GM19324 (cell line): ENCODE results near the gene ID2.

Source experiments
- ATAC-seq: cut with Tn5 transposase; IDR thresholded peaks from one replicate; pipeline ENCODE4 v1.9.1; 2021; ENCODE audit warnings: mild to moderate bottlenecking, moderate library complexity; ENCODE audit not compliant: unreplicated experiment, low FRiP score

ID2 gene

DNA sequence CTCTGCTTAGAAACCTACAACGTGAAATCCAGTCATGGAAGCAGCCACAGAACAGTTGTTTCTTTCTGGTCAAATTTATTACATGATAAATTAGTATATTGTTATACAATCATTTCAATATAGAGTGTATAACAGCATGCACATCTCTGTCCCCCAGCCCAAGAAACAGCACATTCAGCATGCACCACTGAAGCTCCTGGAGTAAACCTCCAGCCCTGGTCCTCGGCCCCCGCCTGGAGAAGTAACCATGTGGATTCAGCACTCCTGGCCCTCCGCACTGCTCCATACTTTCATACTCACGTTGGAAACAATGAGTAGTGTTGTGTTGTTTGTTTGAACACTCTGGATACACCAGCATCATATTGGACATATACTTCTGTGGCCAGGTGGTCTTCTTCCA lies 15.3 kb upstream of the ID2 start:
- ATAC-seq, result no peak

DNA sequence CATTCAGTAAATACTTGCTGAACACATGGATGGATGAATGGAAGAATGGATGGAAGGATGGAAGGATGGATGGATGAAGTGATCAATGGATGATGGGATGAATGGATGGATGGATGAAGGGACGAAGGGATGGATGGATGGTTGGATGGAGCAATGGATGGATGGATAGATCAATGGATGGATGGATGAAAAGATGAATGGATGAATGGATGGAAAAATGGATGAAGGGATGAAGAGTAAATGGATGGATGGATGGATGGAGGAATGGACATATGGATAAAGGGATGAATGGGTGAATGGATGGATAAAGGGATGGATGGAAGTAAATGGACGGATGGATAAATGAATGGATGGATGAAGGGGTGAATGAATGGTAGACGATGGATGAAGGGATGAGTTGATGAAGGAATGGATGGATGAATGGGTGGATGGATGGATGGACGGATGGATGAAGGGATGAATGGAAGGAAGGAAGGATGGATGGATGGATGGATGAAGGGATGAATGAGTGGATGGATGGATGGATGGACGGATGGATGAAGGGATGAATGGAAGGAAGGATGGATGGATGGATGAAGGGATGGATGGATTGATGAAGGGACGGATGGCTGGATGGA lies 13.9 kb upstream of the ID2 start:
- ATAC-seq, result no peak

DNA sequence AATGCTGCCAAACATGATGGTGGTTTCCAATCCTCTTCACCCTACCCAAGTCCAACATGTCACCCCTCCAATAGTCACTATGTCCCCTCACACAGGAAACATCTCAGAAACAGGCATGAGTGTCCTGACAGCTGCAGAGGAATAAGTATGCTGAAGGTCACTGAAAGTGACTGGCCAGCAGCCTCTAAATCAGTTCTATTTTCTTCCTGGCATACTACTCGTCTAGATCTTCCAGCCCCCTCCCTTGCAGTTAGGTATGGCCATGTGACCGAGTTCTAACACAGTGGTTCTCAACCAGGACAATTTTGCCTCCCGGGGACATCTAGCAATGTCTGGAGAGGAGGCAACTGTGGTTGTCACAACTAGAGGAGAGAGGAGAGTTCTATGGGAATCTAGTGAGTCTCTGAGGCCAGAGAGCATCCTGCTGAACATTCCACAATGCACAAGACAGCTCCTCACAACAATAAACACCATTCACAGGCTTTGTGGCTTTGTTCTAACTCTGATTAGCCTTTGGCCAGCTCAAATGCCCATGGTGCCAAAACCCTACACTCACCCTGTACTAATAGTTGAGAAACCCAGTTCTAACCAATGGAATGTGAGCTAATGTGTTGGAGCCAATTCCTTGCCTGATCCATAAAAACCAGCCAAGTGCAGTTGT lies 12.6 kb upstream of the ID2 start:
- ATAC-seq, result no peak

DNA sequence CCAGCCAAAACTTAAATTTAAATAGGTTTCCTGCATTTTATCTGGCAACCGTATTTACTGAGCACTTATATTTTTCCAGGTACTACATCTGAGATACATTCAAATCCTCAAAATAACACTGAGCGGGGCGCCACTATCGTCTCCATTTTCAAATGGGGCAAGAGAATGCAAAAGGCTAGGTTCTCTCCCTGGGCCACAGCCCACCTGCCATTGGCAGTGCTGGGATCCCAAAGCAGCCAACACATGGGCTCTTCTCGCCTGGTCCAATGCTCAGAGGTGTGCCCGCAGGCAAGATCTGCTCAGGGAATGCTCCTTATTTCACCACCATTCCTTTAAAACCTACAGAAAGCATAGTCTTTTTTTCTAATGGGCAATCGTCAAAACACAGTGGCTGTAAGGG lies 11.3 kb upstream of the ID2 start:
- no peak for ATAC-seq

DNA sequence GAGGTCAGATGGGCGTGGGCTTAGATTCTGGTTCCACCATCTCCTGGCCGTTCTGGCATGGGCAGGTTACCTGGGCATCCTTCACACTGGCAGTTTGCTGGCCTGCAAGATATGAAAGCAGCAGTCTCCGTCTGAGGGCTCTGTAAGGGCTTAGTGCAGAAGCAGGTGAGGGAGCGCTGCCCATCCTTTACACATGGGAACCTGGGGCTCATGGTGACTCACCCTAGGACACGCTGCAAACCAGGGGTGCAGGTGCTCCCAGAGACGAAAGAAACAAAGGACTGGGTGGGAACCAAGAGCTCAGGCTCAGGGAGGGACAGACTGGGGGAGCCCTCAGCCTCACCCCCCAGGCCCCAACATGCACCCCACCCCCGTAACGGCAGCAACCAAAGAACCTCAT lies 10.7 kb upstream of the ID2 start:
- no peak for ATAC-seq

DNA sequence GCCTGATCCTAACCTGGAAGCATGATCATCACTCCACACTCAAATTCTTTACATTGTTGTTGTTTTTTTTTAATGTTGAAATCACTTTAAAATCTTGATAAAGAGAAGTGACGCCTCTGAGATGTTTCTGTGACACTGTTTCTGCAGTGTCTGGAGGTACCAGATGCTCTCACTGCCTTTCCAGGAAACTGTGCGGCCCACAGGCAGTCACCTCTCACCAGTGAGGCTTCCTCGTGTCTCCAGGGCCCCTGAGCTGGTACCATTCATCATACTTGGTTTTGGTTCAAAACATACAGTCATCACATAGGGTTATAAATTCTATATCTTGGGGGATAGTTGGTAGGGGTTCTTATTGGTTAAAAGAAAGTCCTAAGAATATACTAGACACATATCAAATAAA lies 10.1 kb upstream of the ID2 start:
- no peak for ATAC-seq

DNA sequence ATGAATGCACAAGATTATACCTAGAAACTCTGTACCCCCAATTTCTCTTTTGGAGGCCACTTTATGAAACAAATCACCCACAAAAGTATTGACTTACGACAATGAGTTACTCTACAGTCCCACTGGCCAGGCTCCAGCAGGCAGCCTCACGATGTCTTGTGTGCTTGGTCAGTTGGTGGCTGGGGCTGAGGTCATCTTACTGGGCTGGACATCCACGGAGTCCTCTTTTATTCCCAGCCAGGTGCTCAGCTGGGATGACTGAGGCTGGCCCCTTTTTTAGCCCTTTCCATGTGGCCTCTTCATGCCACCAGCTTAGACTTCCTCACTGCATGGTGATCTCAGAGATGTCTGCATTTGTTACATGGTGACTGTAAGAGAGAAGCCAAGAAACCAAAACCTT lies 8.9 kb upstream of the ID2 start:
- ATAC-seq, result no peak

DNA sequence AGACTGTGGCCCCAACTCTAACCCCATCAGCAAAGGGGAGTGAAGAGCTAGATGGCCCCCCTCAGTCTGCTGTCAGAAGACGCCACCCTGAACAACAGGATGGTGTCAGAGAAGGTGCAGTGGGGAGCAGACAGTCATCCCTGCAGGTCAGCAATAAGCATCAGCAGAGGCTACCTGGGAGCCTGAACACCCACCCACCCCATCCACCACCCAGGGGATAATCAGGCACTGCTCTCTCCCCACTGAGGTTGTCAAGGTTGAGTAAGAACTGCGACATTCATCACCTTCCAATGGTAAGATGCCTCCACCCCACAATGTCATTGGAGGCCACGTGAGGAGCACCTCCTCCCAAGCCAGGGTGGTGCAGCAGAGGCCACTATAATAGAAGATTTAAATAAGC lies 8.5 kb upstream of the ID2 start:
- ATAC-seq, result no peak

DNA sequence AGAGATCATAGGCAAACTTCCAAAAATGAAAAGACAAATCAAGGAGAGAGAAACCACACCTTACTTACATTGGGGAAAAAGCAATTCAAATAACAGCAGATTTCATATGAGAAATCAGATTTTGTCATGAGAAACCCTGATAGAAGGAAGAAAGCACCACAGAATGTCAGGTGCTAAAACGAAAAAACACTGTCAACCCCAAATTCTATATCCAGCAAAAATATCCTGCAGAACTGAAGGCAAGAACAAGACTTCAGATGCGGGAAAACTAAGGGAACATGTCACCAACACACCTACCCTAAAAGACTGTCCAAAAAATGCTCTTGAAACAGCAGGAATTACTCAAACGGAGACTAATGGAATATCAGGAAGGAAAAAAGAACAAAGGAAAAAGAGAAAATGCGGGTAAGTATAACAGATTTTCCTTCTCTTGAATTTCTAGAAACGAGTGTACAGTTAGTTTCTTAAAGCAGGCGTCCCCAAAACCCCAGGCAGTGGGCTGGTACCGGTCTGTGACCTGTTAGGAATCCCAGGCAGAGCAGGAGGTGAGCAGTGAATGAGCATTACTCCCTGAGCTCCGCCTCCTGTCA lies 7.3 kb upstream of the ID2 start:
- ATAC-seq, result no peak

DNA sequence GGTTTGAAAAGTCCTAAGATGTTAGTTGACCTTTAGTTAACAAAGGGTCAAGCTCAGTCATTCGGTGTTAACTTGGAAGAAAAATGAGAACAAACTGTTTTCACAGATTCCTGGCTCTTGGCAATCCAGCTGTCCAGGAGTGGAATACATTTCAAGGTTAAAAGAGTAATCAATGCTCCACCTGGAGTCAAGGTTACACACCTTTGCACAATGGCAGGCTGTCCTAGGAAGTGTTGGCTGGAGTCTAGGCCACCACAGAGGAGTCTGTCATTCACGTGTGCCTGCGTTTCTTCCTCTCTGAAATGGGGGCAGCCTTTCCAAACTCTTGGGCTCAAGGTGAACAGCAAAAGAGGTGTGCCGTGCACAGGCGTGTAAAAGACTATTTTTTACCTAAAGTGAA lies 6.3 kb upstream of the ID2 start:
- no peak for ATAC-seq

DNA sequence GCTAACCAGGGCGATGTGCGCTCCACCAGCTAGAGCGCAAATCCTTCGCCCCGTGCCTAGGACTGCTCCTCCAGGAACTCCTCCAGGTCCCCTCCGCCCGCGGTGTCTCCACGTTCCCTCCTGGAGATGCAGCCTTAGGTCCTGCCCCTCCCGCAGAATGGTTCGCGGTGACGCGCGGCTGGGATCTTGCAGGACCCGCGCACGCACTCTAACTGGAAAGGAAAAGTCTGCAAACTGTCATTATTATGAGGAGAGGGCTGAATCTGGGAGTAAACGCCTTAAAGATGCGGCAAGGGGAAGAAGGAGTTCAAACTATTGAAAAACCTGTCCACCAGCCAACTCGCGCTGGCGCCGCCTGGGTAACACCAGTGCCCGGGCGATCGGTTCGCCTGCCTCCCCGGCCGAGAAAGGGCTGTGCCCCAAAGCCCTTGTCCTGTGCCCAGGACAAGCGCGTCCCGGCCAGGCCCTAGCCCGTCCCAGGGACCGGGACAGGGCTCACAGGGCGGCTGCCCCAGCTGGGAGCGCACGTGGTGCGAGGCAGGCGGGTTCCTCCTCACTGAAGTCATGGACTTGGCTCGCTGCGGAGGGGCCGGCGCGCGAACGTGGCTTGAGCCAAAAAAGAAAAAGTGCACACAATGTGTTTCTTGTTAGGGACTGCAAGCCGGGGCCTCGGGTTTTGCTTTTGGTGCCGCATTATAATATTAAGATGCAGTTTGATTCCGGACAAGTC lies 5.5 kb upstream of the ID2 start:
- no peak for ATAC-seq

DNA sequence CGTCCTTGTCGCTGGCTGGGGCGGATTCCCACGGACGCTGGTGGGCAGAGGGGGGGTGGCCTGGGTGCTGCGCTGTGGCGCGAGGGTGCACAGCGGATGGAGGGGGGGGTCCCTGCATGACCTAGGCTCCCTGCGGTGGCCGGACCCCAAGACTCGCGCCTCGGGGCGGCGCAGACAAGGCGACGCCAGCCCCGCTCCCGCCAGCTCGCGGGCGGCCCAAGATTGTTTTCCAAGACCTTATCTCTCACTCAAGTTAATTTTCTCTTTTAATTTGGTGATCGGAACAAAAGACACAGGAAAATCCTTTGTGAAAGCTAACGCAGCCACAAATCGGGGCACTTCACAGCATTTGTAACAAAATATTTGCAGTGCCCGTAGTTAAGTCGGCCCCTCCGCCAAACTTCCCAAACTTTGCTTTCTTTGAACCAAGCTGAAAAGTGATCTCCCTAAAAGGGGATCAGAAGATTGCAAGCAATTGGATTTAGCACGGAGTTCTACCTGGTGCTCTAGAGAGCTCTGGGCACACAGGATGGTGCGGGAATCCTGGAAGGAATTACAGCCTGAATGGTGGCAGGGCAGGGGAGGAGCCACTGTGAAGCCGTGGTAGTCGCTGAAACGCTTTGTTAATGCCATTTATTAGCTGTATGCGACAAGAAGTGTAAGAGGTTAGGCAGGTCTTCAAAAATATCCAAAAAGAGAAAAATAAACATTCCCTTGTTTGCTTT lies 4.8 kb upstream of the ID2 start:
- no peak for ATAC-seq

DNA sequence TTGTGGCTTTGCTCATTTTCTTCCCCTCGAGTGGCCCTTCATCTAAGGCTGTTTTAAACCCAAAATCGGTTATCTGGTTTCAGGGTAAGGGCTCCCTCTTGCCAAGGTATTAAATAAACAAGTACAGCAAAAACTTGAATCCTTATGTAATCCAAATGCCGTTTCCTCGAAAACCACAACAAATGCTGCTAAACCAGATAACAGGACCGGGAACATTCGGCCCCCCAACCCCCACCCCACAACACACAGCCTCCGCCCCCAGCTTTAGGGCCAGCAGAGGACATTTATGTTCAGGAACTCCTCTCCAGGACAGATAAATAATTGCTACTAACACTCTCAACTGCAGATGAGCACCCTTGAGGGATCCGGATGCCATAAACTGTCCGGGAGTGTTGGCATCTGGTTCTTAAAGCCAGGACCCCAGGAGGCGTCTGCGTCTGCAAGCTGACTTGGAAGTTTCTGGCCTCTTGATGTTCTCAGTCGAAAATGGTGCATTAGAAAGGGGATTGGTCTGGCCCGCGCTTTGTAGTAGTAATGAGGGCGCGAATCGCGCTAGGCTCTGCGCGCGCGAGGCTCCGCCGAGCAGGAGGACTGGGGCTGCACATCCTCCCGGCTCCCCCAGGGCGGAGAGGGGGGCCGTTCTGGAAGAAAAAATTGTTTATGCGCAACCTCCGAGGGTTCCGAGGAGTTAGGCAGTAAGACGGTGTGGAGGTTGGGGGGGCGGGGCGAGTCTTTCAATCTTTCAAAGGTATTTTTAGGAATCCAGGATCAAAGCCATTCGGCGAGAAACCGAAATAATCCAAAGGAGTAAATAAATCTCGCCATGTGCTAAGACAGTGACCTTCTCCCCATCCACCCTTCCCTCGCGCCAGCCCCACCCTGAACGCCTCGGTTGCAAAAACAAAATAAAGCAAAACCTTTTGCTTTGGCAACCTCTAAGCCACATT lies 3.9 kb upstream of the ID2 start:
- no peak for ATAC-seq

DNA sequence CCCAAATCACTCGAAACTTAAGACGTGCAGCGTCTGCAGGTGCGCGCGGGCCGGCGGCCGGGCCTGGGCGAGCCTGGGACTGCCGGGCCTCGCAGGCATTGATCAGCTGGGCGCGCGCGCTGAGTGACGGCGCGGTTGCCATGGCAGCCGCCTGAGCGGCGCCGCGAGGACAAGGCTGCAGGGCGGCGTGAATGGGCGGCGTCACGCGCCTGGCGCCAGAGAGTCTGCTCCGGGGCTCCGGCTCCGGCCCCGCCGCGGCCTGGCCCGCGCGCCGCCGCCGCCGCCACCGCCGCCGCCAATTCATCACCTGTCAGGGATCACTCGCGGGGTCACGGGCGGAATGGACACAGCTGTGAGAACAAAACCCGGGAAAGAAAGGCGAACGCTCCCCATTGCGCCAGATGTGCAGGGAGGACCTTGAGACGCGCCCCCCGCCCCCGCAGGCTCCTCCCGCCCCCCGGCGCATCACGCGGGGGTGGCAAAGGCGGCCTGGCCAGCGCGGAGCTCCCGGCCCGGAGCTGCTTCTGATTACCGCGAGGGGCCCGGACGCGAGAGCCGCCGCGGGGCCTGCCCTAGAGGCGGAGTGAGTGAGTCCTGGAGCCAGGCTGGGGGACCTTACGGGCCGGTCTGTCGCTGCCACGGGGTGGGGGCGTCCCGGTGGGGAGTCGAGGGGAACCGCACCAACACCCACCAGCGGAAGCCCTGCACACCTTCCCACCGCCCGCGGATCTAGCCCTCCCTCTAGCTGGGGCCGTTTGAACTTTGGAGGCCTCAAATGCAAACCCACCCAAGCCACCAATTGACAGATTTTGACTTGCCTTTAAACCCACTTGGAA lies 2.9 kb upstream of the ID2 start:
- peak; percentile 63 for ATAC-seq

DNA sequence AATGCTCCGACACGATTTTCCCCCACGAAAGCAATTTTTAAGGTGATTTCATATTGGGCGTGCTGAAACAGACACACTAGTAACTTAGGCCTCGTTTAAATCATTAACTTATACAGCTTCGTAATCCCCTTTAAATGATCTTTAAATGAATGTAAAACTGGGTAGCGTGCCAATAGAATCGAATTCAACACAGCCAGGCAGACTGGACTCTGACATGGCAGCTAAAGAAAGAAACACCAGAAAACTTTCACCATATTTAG lies 2.4 kb upstream of the ID2 start:
- ATAC-seq, result no peak

DNA sequence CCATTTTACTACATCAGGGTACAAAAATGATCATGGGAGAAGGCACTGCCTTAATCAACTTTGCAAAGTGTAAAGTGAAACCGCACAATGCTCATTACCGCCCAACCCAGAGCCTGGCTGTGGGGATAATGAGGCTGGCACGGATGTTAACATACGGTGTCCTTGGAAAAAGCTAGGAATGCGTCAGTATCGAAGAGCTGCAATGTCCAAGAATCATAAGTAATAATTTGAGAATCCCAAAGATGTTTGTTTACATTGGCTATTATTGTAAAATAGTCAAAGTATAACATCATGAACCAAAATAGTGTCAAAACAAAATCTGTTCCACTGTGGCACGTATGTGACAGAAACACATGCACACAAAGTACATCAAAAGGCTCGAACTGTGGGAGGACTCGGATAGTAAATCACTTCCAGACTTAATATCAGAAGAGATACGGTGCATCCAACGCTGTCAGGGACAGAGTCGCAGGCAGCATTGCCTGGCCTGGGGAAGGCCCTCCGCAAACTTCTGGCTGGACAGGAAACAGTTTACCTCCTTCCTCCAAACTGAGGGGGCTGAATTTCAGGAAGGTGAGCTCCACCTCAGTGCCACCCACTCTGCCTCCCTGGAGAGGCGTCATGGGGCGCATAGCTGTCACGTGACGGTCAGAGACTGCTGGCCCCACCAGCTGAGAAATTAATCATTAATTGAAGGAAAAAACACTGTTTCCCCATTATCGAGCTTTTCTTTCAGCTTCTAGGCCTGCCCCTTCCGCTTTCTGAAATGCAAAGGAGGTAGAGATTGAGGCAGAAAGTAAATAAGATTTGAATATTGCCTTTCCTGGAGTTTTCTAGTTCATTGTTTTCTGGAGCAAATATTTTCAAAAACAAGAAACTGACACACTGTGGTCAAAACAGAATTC lies 1.8 kb upstream of the ID2 start:
- ATAC-seq, result no peak

DNA sequence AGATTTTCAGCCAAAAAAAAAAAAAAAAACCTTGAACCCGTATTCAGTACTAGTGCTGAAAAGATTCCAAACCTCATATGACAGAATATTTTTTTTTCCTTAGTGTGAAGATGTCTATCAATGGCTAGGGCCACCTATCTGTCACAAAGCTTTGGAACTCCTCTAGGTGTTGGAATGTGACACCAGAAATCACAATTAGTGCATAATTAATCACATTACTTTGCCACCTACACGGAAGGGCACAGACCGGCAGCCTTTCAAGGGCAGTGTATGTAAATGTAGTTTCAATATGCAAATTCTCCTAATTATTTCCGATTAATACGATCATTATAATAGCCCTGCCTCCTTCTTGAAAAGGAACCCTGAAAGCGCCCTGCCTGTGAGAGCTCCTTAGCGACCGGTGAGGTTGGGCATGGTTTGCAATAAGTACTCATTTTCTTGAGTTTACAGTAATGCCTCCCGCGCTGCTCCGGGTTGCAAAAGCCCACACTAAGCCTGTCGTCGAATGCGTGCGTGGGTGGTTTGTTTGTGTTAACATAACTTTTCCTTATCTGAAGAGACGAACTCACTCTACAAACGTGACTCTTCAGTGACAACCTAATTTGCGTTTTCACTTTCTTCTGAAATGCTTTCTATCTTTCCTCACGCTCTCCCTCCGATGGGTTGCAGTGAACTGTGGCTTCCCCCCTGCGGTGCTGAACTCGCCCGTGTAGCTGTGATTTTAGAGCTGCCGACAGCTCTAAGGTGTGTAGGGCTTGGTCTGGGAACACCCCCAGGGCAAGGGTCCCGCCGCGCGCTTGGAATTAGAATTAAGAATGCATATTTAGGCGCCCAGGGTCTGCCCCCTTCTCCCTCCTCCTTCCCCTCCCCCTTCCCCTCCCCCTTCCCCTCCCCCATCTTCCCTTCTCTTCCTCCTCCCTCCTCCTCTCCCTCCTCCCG lies 765 bp upstream of the ID2 start:
- ATAC-seq, result no peak
